LNCaP clone FGC (cell line): ENCODE data around the gene MLLT3.

Experiments
- DNase-seq: peaks from one replicate; pipeline ENCODE4 v3.0.0-alpha.2; 2011; ENCODE audit warnings: low read depth
- H3K4me3 ChIP-seq: 2 replicates; pipeline ENCODE4 v1.5.1; 2011; ENCODE audit warnings: mild to moderate bottlenecking, low read depth, low read length, control low read depth
- TF ChIP-seq, protein P1 (sequence below): IDR thresholded peaks from 2 replicates; pipeline ENCODE4 v1.5.1; 2012; ENCODE audit warnings: mild to moderate bottlenecking; ENCODE audit not compliant: control insufficient read depth, insufficient read depth; ENCODE audit errors: extremely low read depth

Gene MLLT3

DNA sequence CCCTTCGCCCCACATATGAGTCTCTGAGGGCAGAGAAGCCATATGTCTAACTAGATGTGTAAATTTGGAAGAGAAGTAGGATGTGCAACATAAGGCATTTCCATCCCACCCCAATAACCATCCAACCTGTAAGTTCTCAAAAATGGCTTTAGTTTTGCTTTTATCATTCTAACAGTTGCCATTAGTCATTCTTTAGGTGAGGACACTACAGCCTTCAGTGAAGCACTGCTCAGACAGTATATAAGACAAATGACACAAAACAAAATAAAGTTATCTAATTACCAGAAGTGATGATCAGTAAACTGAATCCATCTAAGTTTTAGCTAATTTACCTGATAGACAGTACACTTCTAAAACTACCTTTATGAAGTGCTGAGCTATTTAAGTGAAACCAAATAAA is 23.9 kb downstream of the MLLT3 start:
- no peak overlapping the region for H3K4me3 ChIP-seq
- no peak for DNase-seq
- TF ChIP-seq, protein P1, sequence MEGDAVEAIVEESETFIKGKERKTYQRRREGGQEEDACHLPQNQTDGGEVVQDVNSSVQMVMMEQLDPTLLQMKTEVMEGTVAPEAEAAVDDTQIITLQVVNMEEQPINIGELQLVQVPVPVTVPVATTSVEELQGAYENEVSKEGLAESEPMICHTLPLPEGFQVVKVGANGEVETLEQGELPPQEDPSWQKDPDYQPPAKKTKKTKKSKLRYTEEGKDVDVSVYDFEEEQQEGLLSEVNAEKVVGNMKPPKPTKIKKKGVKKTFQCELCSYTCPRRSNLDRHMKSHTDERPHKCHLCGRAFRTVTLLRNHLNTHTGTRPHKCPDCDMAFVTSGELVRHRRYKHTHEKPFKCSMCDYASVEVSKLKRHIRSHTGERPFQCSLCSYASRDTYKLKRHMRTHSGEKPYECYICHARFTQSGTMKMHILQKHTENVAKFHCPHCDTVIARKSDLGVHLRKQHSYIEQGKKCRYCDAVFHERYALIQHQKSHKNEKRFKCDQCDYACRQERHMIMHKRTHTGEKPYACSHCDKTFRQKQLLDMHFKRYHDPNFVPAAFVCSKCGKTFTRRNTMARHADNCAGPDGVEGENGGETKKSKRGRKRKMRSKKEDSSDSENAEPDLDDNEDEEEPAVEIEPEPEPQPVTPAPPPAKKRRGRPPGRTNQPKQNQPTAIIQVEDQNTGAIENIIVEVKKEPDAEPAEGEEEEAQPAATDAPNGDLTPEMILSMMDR: no peak

DNA sequence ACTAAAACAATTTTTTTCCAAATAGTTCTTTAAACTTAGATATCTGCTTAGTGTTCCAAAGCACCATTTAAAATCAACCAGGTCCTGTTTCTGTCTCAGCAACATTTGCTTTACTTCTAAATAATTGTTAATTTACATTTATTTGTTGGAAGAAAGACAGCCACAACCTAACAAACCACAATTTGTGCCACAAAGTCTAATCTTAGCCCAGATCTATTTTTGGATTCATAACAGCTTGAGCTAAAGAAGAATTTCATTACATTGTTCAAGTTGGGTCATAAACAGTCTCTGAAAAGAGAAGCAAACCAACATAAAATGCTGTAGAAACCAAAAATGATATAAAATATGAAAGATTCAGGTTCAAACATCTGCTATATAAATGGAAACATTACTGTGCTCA is 24.4 kb downstream of the MLLT3 start:
- no peak for DNase-seq
- TF ChIP-seq, protein P1: no peak
- no peak overlapping the region for H3K4me3 ChIP-seq

DNA sequence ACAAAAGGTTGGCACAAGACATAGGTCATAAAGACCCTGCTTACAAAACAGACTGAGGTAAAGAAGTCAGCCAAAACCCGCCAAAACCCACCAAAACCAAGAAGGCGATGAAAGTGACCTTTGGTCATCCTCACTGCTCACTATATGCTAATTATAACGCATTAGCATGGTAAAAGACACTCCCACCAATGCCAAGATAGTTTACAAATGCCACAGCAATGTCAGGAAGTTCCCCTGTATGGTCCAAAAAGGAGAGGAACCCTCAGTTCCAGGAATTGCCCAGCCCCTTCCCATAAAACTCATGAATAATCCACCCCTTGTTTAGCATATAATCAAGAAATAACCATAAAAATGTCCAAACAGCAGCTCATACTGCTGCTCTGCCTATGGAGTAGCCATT is 27.7 kb downstream of the MLLT3 start:
- DNase-seq: no peak
- no peak overlapping the region for H3K4me3 ChIP-seq
- TF ChIP-seq, protein P1: no peak

DNA sequence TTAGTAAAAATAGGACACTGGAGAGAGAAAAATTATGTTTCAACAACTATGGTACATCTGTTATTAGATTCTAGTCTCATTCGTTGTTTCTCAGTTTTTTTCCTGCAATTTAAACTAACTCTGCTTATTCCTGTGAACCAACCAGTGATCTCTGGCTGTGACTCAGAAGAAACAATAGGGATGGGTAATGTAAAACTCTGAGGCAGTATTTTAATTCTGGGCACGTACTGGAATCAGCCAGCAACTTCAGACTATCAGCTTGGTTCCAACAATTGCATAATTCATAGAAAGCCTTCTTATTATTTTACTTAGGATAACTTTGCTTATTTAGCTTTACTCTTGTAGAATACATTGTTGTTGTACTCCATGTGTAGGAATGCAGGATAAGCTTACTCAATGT is 28.8 kb downstream of the MLLT3 start:
- no peak overlapping the region for H3K4me3 ChIP-seq
- TF ChIP-seq, protein P1: no peak
- DNase-seq: no peak

DNA sequence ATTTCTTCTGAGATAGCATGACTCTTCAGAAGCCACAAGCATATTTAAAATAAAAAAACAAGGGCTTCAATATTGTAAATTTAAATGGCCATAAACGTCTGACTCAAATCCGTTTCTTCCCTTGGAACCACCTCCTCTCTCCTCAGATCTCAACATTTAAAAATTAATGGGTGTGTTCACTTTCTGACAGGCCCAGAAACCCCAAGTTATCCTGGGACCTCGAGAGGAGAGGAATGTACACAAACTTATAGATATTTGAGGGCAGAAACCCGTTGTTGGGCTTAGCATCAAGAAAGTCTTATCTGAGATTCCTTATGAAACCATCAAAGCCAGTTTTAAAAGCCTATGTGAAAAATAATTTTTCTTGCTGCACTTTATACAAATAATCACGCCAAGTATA is 29.2 kb downstream of the MLLT3 start:
- no peak for DNase-seq
- no peak overlapping the region for H3K4me3 ChIP-seq
- TF ChIP-seq, protein P1: no peak

DNA sequence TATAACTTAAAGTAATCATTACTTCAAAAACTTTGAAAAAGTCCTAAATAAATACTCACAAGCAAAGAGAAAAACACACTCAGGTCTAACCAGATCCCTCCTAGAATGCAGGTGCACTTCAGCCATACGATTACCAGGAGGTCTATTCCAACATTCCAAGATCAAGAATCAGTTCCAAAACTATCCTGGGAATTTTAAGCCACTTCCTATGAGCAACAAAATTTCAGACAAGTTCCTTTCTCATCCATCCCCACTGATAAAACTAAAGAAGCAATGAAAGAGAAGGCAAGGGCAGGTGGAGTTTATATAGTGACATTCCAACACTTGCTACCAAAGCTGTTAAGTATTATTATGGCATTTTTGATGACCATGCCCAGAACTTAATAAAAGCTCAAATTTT is 29.6 kb downstream of the MLLT3 start:
- no peak overlapping the region for H3K4me3 ChIP-seq
- TF ChIP-seq, protein P1: no peak
- DNase-seq: no peak

DNA sequence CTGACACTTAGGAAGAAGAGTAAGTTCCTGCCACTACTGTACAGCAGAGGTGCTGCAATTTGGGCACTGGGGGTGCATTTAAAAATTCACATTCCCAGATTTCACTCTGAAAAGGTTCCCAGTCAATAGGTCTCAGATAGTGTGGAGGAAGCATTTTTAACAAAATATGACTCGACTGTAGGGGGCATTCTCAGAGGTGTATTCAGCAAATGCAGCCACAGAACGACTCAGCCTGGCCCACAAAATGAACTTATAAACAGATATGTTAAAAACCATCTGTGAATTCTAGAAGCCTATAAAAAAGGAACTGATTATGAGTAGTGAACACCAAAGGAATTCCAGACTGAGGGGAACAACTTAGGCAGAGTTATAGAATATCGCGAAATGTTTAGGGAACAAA is 31.1 kb downstream of the MLLT3 start:
- TF ChIP-seq, protein P1: no peak
- no peak overlapping the region for H3K4me3 ChIP-seq
- no peak for DNase-seq
